Measurements from ENCODE around the gene RXRA.

DNA sequence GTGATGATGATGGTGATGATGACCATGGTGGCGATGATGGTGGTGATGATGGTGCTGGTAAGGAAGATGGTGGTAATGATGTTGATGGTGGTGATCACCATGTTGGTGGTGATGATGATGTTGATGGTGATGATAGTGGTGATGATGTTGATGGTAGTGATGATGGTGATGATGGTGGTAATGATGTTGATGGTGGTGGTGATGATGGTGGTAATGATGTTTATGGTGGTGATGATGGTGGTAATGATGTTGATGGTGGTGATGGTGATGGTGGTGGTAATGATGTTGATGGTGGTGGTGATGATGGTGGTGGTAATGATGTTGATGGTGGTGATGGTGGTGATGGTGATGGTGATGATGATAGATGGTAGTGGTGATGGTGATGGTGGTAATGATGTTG lies 20.7 kb upstream of the RXRA start:
- TF ChIP-seq, protein P1, sequence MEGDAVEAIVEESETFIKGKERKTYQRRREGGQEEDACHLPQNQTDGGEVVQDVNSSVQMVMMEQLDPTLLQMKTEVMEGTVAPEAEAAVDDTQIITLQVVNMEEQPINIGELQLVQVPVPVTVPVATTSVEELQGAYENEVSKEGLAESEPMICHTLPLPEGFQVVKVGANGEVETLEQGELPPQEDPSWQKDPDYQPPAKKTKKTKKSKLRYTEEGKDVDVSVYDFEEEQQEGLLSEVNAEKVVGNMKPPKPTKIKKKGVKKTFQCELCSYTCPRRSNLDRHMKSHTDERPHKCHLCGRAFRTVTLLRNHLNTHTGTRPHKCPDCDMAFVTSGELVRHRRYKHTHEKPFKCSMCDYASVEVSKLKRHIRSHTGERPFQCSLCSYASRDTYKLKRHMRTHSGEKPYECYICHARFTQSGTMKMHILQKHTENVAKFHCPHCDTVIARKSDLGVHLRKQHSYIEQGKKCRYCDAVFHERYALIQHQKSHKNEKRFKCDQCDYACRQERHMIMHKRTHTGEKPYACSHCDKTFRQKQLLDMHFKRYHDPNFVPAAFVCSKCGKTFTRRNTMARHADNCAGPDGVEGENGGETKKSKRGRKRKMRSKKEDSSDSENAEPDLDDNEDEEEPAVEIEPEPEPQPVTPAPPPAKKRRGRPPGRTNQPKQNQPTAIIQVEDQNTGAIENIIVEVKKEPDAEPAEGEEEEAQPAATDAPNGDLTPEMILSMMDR (IDR thresholded peaks at IDR 0.05; ENCODE audit: borderline replicate concordance, extremely low read depth, low read length, poor library complexity, severe bottlenecking), result no peak
- TF ChIP-seq EZH2 (IDR thresholded peaks at IDR 0.05; ENCODE audit: borderline replicate concordance, low read depth, low read length, severe bottlenecking), result no peak
